HG03521 (cell line): Measurements from ENCODE around the gene PATJ.
"Not testable (repeated sequence)": the region's sequence is repeated elsewhere in the genome, so short reads cannot be mapped to it uniquely, and the experiment has no call there.

ENCODE experiments used
- ATAC-seq: cut with Tn5 transposase; IDR thresholded peaks from one replicate; pipeline ENCODE4 v1.9.1; 2021; ENCODE audit warnings: mild to moderate bottlenecking, moderate library complexity; ENCODE audit not compliant: unreplicated experiment

Gene PATJ

GRCh38 chr1:61887076-61887867 lies 145.0 kb downstream of the PATJ start:
- ATAC-seq = no peak

- no peak for ATAC-seq
Measured at GRCh38 chr1:61887931-61888564, 145.8 kb downstream of the PATJ start.

GRCh38 chr1:61888808-61889207 lies 146.5 kb downstream of the PATJ start:
- ATAC-seq = no peak

DNA sequence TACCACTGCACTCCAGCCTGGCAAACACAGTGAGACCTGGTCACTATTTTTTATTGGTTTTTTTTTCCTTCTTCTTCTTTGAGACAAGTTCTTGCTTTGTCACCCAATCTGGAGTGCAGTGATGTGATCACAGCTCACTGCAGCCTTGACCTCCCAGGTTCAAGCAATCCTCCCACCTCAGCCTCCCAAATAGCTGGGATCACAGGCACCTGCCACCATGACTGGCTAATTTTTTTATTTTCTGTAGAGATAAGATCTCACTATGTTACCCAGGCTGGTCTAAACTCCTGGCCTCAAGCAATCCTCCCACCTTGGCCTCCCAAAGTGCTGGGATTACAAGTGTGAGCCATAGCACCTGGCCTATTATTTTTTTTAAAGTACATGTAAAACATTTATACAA lies 148.2 kb downstream of the PATJ start:
- ATAC-seq = not testable (repeated sequence)

DNA sequence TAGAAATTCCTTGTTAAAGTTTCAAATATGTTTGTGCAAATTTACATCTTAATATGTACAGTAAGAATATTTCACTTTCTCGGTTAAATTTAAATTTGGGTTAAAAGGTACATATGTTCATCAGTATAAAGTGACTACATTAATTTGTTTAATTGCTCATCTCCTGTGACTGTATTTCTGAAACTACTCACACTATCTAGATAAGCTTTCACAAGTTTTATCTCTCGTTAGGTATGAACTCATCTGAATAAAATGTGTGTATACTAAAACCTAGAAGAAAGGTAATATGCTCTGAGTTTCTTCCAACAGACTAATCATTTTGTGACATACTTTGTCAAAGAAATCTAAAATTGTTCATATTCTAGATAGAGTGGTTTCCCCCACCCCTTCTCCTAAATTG lies 150.7 kb downstream of the PATJ start:
- ATAC-seq = no peak

DNA sequence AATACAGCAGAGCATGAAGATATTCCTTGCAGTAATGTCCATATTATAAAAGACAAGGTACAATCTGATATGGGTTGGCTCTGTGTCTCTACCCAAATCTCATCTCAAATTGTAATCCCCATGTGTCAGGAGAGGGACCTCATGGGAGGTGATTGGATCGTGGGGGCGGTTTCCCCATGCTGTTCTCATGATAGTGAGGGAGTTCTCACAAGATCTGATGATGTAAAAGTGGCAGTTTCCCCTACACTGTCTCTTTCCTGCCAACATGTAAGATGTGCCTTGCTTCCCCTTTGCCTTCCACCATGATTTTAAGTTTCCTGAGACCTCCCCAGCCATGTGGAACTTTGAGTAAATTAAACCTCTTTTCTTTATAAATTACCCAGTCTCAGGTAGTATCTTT lies 152.0 kb downstream of the PATJ start:
- ATAC-seq = not testable (repeated sequence)

DNA sequence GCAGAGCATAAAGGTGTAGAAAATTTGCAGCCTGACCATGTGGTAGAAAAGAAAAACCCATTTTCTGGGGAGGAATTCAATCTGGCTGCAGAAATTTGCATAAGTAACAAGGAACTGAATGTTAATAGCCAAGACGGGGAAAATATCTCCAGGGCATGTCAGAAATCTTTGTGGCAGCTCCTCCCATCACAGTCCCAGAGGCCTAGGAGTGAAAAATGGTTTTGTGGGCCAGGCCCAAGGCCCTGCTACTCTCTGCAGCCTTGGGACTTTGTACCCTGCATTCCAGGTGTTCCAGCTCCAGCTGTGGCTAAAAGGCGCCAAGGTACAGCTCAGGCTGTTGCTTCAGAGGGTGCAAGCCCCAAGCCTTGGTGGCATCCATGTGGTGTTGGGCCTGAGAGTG lies 152.9 kb downstream of the PATJ start:
- ATAC-seq = no peak

- no peak for ATAC-seq
Measured at GRCh38 chr1:61898658-61899057, 156.4 kb downstream of the PATJ start.

DNA sequence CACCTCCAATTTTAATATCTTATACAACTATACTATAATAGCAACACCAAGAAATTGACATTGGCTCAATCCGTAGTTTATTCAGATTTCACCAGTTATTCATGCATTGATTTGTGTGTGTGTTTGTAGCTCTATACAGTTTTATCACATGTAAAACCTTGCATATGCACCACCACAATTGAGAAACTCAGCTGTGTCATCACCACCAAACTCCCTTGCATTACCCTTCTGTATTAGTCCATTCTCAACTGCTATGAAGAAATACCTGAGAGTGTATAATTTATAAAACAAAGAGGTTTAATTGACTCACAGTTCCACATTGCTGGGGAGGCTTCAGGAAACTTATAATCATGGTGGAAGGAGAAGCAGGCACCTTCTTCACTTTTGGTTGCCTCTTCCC lies 162.1 kb downstream of the PATJ start:
- no peak for ATAC-seq

DNA sequence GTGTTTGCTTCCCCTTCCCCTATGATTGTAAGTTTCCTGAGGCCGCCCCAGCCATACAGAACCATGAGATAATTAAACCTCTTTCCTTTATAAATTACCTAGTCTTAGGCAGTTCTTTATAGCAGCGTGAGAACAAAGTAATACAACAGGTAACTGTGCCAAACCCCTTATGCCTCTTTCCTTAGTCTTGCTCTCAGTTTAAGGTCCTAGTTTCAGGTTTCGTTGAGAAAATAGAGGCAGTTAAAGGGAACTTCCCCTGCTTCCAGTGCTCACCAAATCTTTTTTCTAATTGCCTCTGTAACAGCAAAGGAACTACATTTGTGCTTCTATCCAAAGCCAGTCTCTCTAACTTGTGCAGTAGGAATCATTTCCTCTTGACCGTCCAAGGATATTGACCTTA lies 164.8 kb downstream of the PATJ start:
- no peak for ATAC-seq

GRCh38 chr1:61910035-61910434 lies 167.8 kb downstream of the PATJ start:
- ATAC-seq = no peak

DNA sequence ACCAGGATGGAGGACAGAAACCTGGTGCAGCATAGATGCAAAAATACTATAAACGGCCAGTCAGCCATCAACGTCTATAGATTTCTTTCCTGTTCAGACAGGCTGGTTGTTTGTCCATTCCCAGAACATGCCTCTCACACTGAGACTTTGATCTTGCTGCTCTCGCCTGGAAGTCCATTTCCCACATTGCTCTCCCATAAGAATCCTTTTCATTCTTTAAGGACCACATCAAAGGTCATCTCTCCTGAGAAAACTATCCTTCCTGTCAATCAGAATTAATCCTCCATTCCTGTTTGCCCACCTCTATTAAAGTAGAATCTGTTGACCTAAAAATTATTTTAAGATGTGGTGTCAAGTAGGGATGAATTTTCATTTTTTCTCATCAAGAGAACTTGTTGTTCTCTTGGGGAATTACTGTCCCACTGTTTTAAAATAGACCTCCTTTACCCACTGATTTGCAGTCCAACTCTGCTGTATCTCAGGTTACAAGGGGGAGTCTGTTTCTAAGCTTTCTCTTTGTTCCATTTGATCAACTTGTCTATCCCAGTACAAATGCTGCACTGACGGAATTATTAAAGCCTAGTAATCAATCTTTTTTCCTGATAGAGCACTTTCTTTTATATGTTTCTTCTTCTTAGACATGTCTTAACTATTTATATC lies 172.7 kb downstream of the PATJ start:
- no peak for ATAC-seq

DNA sequence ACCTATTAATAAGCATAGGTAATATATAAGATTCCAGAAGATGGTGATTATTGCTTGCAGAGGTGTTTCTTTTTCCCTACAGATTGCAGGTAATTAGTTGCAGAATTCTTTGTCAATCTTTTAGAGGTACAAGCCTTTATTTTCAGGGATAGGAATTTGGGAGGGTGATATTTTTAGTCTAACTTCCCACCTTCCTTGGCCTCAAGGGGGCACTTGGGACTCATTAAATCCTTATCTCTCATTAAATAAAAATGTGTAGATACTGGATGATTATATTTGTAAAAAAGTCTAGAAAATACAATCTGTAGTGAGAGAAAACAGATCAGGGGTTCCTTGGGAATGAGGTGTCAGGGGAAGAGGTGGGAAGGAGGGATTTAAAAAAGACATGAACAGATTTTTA lies 179.2 kb downstream of the PATJ start:
- ATAC-seq = no peak

DNA sequence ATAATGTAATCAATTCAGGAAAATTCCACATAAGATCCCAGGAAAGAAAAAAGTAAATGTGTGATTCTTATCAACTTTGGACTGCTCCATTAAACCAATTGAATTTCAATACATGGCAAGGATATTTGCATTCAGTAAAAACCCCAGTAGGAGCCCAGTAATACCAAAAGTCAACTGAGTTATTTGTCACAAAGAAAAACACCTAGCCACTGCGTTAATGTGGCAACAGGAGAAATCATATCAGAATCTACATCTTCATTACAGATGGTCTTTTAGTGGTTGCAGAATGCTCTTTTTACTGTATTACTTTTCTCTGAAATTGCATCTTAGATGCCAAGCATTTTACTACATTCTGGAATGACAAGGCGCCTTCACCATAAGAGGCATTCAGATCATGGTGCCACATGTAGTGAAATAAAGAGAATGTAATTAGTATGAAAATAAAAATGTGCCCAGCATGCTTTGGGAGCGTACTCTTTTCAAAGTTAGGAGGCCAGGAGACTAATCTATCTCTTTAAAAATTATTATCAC lies 180.7 kb downstream of the PATJ start:
- no peak for ATAC-seq

DNA sequence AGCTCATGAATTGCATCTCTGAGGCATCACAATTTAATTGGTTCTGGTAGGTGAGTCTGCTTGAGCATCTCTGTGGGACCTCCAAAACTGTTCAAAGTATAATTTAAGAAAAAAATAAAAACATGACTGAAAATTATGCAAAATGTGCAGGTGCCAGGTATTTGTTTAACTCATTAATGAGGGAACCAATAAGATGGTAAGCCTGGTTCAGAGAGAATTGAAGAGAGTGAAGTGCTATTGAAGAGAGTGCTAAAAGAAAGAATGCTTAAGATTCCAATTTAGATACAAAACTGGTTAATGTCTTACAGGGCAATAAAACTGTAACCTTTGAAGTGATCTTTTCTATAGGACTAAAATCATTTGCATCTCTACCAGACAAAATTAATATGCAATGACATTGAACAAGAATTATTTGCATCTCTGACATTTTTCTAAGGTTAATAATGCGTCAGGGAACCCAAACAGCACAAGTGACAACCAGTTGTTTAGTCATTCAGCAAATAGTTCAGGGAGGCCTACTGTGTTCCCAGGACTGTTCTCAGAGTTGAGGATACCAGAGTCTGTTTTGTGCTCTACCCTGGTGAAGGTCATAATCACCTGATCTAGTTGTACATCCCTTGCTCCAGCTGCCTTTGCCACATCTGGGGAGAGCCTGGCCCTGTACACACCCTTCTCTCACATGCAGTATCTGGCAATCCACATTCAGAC lies 183.5 kb downstream of the PATJ start:
- no peak for ATAC-seq

GRCh38 chr1:61926597-61926996 lies 184.3 kb downstream of the PATJ start:
- no peak for ATAC-seq

DNA sequence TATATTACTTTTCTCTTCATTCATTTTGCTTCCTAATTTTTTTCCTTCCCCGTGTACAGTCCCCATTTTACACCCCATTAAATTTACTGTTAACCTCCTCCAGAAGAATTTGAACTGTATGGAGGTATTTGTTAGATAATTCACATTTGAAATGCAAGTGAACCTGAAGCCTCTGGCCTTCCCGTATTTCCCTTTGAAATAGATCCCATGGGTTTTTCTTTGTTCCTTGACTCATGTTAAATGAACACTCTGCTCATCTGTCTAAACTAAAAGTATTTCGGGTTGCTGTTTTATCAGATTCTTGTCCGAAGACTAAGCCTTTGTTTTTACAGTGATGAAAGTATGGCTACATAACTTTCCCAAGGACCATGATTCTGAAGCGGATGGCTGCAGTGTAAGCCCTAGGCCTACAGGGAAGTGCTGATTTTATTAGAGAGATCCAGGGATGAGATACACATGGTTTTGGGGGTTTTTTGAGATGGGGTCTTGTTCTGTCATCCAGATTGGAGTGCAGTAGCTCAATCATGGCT lies 187.9 kb downstream of the PATJ start:
- ATAC-seq = no peak

DNA sequence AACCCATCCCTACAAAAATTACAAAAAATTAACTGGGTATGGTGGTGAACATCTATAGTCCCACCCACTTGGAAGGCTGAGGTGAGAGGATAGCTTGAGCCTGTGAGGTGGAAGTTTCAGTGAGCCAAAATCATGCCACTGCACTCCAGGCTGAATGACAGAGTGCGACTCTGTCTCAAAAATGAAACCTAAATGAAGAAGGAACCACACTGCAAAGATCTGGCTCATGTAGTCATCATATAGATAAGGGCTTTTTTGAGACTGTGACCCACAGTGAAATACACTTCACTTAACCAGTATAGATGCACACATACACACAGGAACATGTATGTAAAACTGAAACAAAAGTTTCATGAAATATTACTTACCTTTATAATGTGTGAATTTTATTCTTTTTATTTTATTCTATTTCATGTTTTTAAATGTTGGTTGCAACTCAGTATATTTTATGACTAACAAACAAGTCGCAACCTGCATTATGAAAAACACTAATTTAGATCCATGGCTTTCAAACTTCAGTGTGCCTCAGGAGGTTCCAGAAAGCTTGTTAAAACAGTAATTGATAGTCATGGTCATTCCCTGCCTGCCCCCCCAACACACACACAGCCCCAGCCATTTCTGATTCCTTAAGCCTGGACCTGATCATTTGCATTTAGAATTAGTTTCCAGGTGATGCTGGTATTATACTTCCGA lies 189.5 kb downstream of the PATJ start:
- ATAC-seq = no peak

GRCh38 chr1:61935516-61935915 lies 193.2 kb downstream of the PATJ start:
- no peak for ATAC-seq

GRCh38 chr1:61936839-61937238 lies 194.6 kb downstream of the PATJ start:
- no peak for ATAC-seq
